Left ventricle myocardium inferior (tissue), 1 donor: ENCODE results near the gene MEF2D. TPM values are rescaled to one million over a fixed set of nuclear protein-coding genes. Genes with fewer than 3 reads are reported as not detected.
A peak's percentile ranks its signal among the peaks of the same experiment; 100 is the strongest.

Experiments used
- DNase-seq: peaks from one replicate; pipeline ENCODE4 v3.0.0-alpha.2; 2020
- H3K27ac ChIP-seq: fragments of 200-600 bp; replicated peaks from 2 replicates; pipeline ENCODE4 v1.8.0; 2021
- H3K27me3 ChIP-seq: fragments of 200-600 bp; 2 replicates; pipeline ENCODE4 v1.8.0; 2021; ENCODE audit warnings: low read depth
- H3K36me3 ChIP-seq: fragments of 200-600 bp; 2 replicates; pipeline ENCODE4 v1.8.0; 2021
- H3K4me1 ChIP-seq: fragments of 200-600 bp; 2 replicates; pipeline ENCODE4 v1.8.0; 2021
- H3K4me3 ChIP-seq: fragments of 200-600 bp; 2 replicates; pipeline ENCODE4 v1.8.0; 2021; ENCODE audit warnings: mild to moderate bottlenecking, moderate library complexity
- H3K9me3 ChIP-seq: fragments of 200-600 bp; replicated peaks from 2 replicates; pipeline ENCODE4 v1.8.0; 2021
- intact Hi-C: fragments of 100-400 bp; cut with micrococcal nuclease; formaldehyde crosslinking; loops from one replicate; pipeline ENCODE4 v1.11.0; 2022
- total RNA-seq: library from RNA; stranded (reverse); fragmentation: NEBNext Ultra II Directional; extraction: Animal tissue kit (Norgen Biotek cat#: 25700); gene quantifications from one replicate; pipeline ENCODE4 v1.2.1, GENCODE V29; 2021
- TF ChIP-seq, protein P1 (sequence below): fragments of 200-600 bp; IDR thresholded peaks from 2 replicates; pipeline ENCODE4 v1.8.0; 2021; ENCODE audit warnings: antibody characterized with exemption, mild to moderate bottlenecking, borderline replicate concordance
- donor health status: DM: no; HTN: yes; CAD: no; lungs with severe emphysema.

Gene MEF2D
- total RNA-seq, 1 donor from 2014 or later: 96.8 TPM

DNA sequence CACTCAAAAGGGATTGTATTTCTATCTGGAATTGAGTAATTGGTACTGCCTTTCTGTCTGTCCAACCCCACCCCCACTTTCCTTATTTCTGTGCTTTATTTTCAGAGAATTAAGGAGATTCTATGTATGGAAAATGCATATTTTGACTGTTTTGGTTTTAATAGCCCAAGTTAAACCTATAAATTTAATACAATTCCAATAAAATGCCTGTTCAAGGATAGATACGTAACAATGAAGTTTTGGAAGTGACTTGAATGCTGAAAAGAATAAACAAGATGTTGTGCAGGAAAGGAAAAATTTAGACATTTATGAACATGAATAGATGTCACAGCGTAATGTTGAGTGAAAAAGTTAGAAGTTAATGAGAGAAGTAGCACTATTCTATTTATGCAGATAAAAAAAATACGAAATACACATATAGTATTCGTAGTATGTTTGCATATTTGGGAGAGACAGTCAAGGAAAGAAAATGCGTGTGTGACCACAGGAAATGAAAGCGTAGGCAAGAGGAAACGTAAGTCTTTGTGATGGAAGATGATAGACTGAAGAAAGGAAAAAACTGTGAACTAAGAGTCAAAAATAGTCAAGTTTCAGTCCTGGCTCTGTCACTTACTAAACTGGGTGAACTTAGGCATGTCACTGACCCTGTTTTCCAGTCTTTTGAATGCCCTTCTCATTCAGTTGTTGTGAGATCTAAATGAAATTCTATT is 62.1 kb downstream of the MEF2D start:
- H3K4me1 ChIP-seq: peaks cover 18% of the 10 kb centered on the region
- H3K4me3 ChIP-seq: no peak overlapping the region
- no peaks in the 10 kb centered on the region for H3K9me3 ChIP-seq
- no peaks in the 10 kb centered on the region for H3K36me3 ChIP-seq
- no peak overlapping the region for H3K27ac ChIP-seq
- intact Hi-C loops: no loop called here
- DNase-seq: no peak
- TF ChIP-seq, protein P1, sequence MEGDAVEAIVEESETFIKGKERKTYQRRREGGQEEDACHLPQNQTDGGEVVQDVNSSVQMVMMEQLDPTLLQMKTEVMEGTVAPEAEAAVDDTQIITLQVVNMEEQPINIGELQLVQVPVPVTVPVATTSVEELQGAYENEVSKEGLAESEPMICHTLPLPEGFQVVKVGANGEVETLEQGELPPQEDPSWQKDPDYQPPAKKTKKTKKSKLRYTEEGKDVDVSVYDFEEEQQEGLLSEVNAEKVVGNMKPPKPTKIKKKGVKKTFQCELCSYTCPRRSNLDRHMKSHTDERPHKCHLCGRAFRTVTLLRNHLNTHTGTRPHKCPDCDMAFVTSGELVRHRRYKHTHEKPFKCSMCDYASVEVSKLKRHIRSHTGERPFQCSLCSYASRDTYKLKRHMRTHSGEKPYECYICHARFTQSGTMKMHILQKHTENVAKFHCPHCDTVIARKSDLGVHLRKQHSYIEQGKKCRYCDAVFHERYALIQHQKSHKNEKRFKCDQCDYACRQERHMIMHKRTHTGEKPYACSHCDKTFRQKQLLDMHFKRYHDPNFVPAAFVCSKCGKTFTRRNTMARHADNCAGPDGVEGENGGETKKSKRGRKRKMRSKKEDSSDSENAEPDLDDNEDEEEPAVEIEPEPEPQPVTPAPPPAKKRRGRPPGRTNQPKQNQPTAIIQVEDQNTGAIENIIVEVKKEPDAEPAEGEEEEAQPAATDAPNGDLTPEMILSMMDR: no peak
- H3K27me3 ChIP-seq: peaks cover 100% of the 10 kb centered on the region

DNA sequence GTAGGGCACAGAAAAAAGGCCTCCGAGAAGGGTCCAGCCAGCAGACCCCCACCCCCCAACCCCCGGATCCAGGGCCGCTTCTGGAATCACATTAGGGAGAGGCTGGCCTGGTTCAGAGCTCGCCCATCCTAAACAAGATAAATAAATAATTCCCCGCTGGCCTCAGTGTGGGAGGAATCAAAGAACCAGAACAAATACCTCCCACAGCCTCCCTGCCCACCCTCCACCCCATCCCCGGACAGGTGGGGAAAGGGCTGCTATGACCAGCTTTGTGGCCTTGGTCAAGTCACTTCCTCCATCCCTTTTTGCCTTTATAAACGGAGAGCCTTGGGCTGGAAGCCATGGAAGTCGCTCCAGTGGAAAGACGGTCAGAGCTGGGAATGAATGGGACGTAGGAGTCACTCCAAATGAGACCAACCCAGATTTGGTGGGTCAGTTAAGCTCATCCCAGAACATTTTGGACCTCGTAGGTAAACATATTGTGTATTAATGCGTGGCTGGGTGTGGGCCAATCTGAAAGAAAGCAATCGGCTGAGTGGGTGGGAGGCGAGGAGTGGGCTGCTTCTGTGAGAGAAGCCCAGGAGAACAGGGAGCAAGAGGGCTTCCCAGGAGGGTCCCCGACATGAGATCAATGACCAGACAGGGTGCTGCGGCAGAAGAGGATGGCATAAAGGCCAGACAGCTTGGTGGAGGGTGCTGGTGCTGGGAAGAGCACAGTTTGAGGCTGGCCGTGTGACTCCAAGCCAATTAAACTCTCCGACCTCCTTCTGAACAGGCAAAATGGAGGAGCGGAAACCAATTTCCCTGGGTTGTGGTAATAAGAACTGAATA is 63.3 kb downstream of the MEF2D start:
- Histone ChIP-seq H3K4me3 (no peak overlapping the region), H3K4me1 (peaks cover 18% of the 10 kb centered on the region), H3K27ac (no peak overlapping the region), H3K27me3 (peaks cover 100% of the 10 kb centered on the region), H3K36me3 (no peaks in the 10 kb centered on the region), H3K9me3 (no peaks in the 10 kb centered on the region)
- no peak for DNase-seq
- TF ChIP-seq, protein P1: no peak
- intact Hi-C loops: no loop called here

DNA sequence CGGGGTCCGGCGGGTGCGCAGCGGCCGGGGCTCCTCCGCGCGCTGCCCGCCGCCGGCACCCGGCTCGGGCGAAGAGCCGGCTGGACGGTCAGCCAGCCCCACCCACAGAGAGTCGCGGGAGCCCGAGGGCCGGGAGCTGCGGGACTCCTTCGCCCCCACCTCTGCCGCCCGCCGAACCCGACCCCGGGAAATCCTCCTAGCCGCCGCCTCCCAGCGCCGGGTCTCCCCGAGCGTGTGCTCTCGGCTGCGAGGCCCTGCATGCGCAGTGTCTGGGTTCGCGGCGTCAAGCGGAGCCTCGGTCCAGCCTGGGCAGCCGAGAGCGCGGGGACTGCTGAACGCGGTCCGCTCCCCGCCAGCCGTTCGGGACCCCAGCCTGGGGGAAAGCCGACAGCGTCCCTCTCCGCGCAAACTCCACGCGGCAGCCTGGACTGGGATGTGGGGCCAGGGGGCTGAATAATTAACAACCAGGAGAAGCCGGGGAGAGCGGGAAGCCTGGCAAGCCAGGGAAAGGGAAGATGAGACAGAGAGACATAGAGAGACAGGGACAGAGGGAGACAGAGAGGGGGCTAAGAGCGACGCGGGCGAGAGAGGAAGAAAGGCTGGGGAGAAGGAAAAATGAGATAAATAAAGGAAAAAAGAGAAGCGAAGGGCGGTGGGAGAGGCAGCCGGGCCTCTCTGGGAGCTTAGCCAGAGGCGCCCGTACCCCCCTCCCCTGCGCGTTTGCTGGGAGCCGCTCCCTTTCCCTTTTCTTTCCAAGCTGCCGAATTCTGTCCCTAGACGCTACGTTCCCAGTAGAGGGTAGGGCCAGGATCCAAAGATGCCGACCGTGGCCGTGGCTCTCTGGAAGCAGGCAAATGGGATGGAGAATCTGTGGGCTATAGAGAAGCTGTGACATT is 64.2 kb downstream of the MEF2D start:
- Histone ChIP-seq H3K27me3 (peaks cover 100% of the 10 kb centered on the region), H3K36me3 (no peaks in the 10 kb centered on the region), H3K9me3 (no peaks in the 10 kb centered on the region), H3K4me1 (peaks cover 18% of the 10 kb centered on the region), H3K4me3 (peak overlapping the region; percentile 58), H3K27ac (no peak overlapping the region)
- TF ChIP-seq, protein P1: no peak
- DNase-seq: no peak
- intact Hi-C loops: no loop called here

DNA sequence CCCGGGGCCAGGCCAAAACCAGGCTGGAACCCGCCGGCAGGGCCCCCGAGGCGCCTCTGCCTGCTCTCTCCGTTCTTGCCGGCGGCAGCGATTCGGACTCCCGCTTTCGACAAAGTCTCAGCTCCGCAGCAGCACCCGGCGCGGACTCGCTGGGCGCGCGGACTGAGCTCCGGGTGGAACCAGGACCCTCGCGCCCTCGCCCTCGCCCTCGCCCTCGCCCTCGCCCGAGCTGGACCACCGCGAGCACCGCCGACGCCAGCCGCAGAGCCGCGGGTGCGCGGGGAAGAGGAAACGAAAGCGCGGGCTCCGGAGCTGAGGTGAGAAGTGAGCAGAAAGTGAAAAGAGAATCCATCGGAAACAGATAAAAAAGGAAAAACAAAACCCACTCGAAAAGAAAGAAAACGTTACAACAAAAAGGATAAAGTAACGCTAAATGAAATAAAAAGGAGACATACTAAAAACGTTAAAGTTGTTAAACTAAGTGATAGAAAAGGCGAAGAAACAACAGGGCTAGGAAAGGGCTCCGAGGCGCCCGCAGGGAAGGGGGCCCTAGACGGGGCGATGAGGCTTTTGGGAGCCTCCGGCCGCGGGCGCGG is 64.9 kb downstream of the MEF2D start:
- intact Hi-C loops: no loop called here
- no peak for DNase-seq

More for the DNA sequence above, 64.9 kb downstream of the MEF2D start:
- peak overlapping the region; percentile 58 for H3K4me3 ChIP-seq
- peaks cover 100% of the 10 kb centered on the region for H3K27me3 ChIP-seq
- TF ChIP-seq, protein P1: no peak
- H3K27ac ChIP-seq: no peak overlapping the region
- H3K36me3 ChIP-seq: no peaks in the 10 kb centered on the region
- H3K9me3 ChIP-seq: no peaks in the 10 kb centered on the region
- H3K4me1 ChIP-seq: peaks cover 18% of the 10 kb centered on the region
